ENCODE data around the gene LIF. TPM values are rescaled to one million over a fixed set of nuclear protein-coding genes. Genes with fewer than 3 reads are reported as not detected.
"Not testable (repeated sequence)": the region's sequence is repeated elsewhere in the genome, so short reads cannot be mapped to it uniquely, and the experiment has no call there.

The LIF gene
- polyA plus RNA-seq, 1 donor (not counting 4 experiments of a cell fraction or from before 2014, with no cell fraction given): 3.1 TPM

GRCh38 chr22:30201945-30202344, 44.6 kb downstream of the LIF start:
- no peak for DNase-seq (ENCODE audit: low read depth, low spot score)
- Histone ChIP-seq H2AFZ (ENCODE audit: control insufficient read depth, low read length) (no peak overlapping the region), H3K4me2 (ENCODE audit: control insufficient read depth, extremely low read depth, insufficient read depth, low read depth, low read length) (no peak overlapping the region), H3K9ac (ENCODE audit: control insufficient read depth, extremely low read depth, insufficient read depth, low read length) (no peak overlapping the region), H3K27ac (ENCODE audit: control insufficient read depth, insufficient read depth, low read length) (no peak overlapping the region), H3K4me1 (ENCODE audit: control insufficient read depth, extremely low read depth, insufficient read depth, low read length) (peaks cover 33% of the 10 kb centered on the region), H3K36me3 (ENCODE audit: control insufficient read depth in 2 of 2, extremely low read depth in 1 of 2, insufficient read depth in 2 of 2, low read length in 2 of 2) (no peaks in the 10 kb centered on the region), H3K27me3 (ENCODE audit: control insufficient read depth, extremely low read depth, insufficient read depth, low read length) (no peaks in the 10 kb centered on the region), H3K9me1 (ENCODE audit: control insufficient read depth, extremely low read depth, insufficient read depth, low read length) (no peaks in the 10 kb centered on the region), H3K9me3 (ENCODE audit: control insufficient read depth, low read depth, low read length) (peaks cover 5% of the 10 kb centered on the region), H3K79me2 (ENCODE audit: control insufficient read depth, insufficient read depth, low read length) (no peaks in the 10 kb centered on the region), H4K20me1 (ENCODE audit: control insufficient read depth, extremely low read depth, insufficient read depth, low read length) (no peaks in the 10 kb centered on the region), H3K4me3 (ENCODE audit: control insufficient read depth in 2 of 3, extremely low read depth in 1 of 3, insufficient read depth in 2 of 3, low read depth in 1 of 3, low read length in 3 of 3) (no peak overlapping the region)
- FAIRE-seq: peak; percentile 46
- dilution Hi-C loops (cut with MboI; ENCODE audit: extremely low pct_ligation_motif_present, low sequenced_read_pairs): no loop called here
- TF ChIP-seq EZH2 (IDR thresholded peaks at IDR 0.05; ENCODE audit: low read length) (no peak), CTCF (optimal IDR thresholded peaks at IDR 0.05 in 1 of 3, IDR thresholded peaks at IDR 0.05 in 1 of 3, conservative IDR thresholded peaks at IDR 0.05 in 1 of 3; ENCODE audit: extremely low read depth in 1 of 3, insufficient read depth in 2 of 3, low read length in 3 of 3) (no peak)

GRCh38 chr22:30200905-30201304, 45.7 kb downstream of the LIF start:
- H3K4me1 ChIP-seq (ENCODE audit: control insufficient read depth, extremely low read depth, insufficient read depth, low read length): peaks cover 33% of the 10 kb centered on the region
- H3K36me3 ChIP-seq (ENCODE audit: control insufficient read depth in 2 of 2, extremely low read depth in 1 of 2, insufficient read depth in 2 of 2, low read length in 2 of 2); H3K27ac ChIP-seq (ENCODE audit: control insufficient read depth, insufficient read depth, low read length); H2AFZ ChIP-seq (ENCODE audit: control insufficient read depth, low read length); H3K9me3 ChIP-seq (ENCODE audit: control insufficient read depth, low read depth, low read length); H3K9ac ChIP-seq (ENCODE audit: control insufficient read depth, extremely low read depth, insufficient read depth, low read length); H3K27me3 ChIP-seq (ENCODE audit: control insufficient read depth, extremely low read depth, insufficient read depth, low read length); H3K4me3 ChIP-seq (ENCODE audit: control insufficient read depth in 2 of 3, extremely low read depth in 1 of 3, insufficient read depth in 2 of 3, low read depth in 1 of 3, low read length in 3 of 3); DNase-seq (ENCODE audit: low read depth, low spot score); H3K4me2 ChIP-seq (ENCODE audit: control insufficient read depth, extremely low read depth, insufficient read depth, low read depth, low read length); FAIRE-seq; dilution Hi-C loops (cut with MboI; ENCODE audit: extremely low pct_ligation_motif_present, low sequenced_read_pairs); H3K79me2 ChIP-seq (ENCODE audit: control insufficient read depth, insufficient read depth, low read length); H3K9me1 ChIP-seq (ENCODE audit: control insufficient read depth, extremely low read depth, insufficient read depth, low read length); H4K20me1 ChIP-seq (ENCODE audit: control insufficient read depth, extremely low read depth, insufficient read depth, low read length): not testable (repeated sequence)

- FAIRE-seq (no peak), DNase-seq (ENCODE audit: low read depth, low spot score) (no peak)
- Histone ChIP-seq H3K27me3 (ENCODE audit: control insufficient read depth, extremely low read depth, insufficient read depth, low read length) (no peaks in the 10 kb centered on the region), H2AFZ (ENCODE audit: control insufficient read depth, low read length) (no peak overlapping the region), H3K4me2 (ENCODE audit: control insufficient read depth, extremely low read depth, insufficient read depth, low read depth, low read length) (no peak overlapping the region), H3K27ac (ENCODE audit: control insufficient read depth, insufficient read depth, low read length) (no peak overlapping the region), H3K36me3 (ENCODE audit: control insufficient read depth in 2 of 2, extremely low read depth in 1 of 2, insufficient read depth in 2 of 2, low read length in 2 of 2) (no peaks in the 10 kb centered on the region), H3K79me2 (ENCODE audit: control insufficient read depth, insufficient read depth, low read length) (no peaks in the 10 kb centered on the region), H3K4me3 (ENCODE audit: control insufficient read depth in 2 of 3, extremely low read depth in 1 of 3, insufficient read depth in 2 of 3, low read depth in 1 of 3, low read length in 3 of 3) (no peak overlapping the region), H3K9me3 (ENCODE audit: control insufficient read depth, low read depth, low read length) (peaks cover 5% of the 10 kb centered on the region), H3K4me1 (ENCODE audit: control insufficient read depth, extremely low read depth, insufficient read depth, low read length) (peaks cover 30% of the 10 kb centered on the region), H3K9me1 (ENCODE audit: control insufficient read depth, extremely low read depth, insufficient read depth, low read length) (no peaks in the 10 kb centered on the region), H3K9ac (ENCODE audit: control insufficient read depth, extremely low read depth, insufficient read depth, low read length) (no peak overlapping the region), H4K20me1 (ENCODE audit: control insufficient read depth, extremely low read depth, insufficient read depth, low read length) (no peaks in the 10 kb centered on the region)
- TF ChIP-seq CTCF (optimal IDR thresholded peaks at IDR 0.05 in 1 of 3, IDR thresholded peaks at IDR 0.05 in 1 of 3, conservative IDR thresholded peaks at IDR 0.05 in 1 of 3; ENCODE audit: extremely low read depth in 1 of 3, insufficient read depth in 2 of 3, low read length in 3 of 3): no peak
- TF ChIP-seq EZH2 (IDR thresholded peaks at IDR 0.05; ENCODE audit: low read length): no peak
- dilution Hi-C loops (cut with MboI; ENCODE audit: extremely low pct_ligation_motif_present, low sequenced_read_pairs): no loop called here
These were observed 47.6 kb downstream of the LIF start for GRCh38 chr22:30198921-30199320.
